PFSK-1 (cell line): ENCODE results near the gene ZNF668.

ENCODE experiments used
- POLR2AphosphoS5 ChIP-seq: IDR thresholded peaks from 2 replicates; pipeline ENCODE4 v1.6.1; 2012; ENCODE audit warnings: low read depth, mild to moderate bottlenecking, control low read depth, low read length, moderate library complexity
- SIN3A ChIP-seq: IDR thresholded peaks from 2 replicates; pipeline ENCODE4 v1.6.1; 2012; ENCODE audit warnings: mild to moderate bottlenecking, low read length, moderate library complexity, borderline replicate concordance; ENCODE audit not compliant: insufficient read depth
- TAF1 ChIP-seq: IDR thresholded peaks from 2 replicates; pipeline ENCODE4 v1.6.1; 2012; ENCODE audit warnings: low read length, control low read depth, borderline replicate concordance; ENCODE audit not compliant: insufficient read depth
- TF ChIP-seq, protein P1 (sequence below), 2 experiments: IDR thresholded peaks; 2 replicates each; pipeline versions ENCODE4 v1.6.1 to v1.8.0; 2011 to 2012; ENCODE audit warnings: low read depth in 2 of 2, low read length in 2 of 2, control low read depth in 1 of 2, inconsistent platforms in 1 of 2, mild to moderate bottlenecking in 1 of 2, moderate library complexity in 1 of 2; ENCODE audit not compliant: insufficient read depth in 1 of 2

DNA sequence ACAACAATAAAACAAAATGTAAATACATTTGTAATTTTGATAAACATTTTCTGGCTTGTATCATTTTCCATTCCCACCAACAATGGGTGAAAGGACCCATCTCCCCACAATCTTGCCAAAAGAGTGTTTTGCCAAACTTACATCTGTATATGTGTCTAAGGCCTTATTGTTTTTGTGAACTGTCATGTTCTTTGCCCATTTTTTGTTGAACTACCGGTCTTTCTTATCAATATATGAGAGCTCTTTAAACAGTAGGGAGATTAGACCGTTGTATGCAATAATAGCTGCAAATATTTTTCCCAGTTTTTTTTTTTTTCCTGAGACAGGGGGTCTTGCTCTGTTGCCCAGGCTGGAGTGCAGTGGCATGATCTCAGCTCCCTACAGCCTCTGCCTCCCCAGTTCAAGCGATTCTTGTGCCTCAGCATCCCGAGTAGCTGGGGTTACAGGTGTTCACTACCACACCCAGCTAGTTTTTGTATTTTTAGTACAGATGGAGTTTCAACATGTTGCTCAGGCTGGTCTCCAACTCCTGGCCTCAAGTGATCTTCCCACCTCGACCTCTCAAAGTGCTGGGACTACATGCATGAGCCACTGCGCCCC lies 50.3 kb downstream of the ZNF668 start:
- TF ChIP-seq TAF1 = no peak
- TF ChIP-seq SIN3A = no peak
- TF ChIP-seq, protein P1, sequence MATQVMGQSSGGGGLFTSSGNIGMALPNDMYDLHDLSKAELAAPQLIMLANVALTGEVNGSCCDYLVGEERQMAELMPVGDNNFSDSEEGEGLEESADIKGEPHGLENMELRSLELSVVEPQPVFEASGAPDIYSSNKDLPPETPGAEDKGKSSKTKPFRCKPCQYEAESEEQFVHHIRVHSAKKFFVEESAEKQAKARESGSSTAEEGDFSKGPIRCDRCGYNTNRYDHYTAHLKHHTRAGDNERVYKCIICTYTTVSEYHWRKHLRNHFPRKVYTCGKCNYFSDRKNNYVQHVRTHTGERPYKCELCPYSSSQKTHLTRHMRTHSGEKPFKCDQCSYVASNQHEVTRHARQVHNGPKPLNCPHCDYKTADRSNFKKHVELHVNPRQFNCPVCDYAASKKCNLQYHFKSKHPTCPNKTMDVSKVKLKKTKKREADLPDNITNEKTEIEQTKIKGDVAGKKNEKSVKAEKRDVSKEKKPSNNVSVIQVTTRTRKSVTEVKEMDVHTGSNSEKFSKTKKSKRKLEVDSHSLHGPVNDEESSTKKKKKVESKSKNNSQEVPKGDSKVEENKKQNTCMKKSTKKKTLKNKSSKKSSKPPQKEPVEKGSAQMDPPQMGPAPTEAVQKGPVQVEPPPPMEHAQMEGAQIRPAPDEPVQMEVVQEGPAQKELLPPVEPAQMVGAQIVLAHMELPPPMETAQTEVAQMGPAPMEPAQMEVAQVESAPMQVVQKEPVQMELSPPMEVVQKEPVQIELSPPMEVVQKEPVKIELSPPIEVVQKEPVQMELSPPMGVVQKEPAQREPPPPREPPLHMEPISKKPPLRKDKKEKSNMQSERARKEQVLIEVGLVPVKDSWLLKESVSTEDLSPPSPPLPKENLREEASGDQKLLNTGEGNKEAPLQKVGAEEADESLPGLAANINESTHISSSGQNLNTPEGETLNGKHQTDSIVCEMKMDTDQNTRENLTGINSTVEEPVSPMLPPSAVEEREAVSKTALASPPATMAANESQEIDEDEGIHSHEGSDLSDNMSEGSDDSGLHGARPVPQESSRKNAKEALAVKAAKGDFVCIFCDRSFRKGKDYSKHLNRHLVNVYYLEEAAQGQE (IDR thresholded peaks at IDR 0.05; ENCODE audit: insufficient read depth in 1 of 2, low read depth in 2 of 2, low read length in 2 of 2) = no peak
- TF ChIP-seq POLR2AphosphoS5 = no peak
